Calu3 (cell line): ENCODE measurements around the gene RNF222. TPM values are rescaled to one million over a fixed set of nuclear protein-coding genes. Genes with fewer than 3 reads are reported as not detected.

Source experiments
- Bru-seq: library from RNA; stranded (reverse); fragments of 400-500 nt; gene quantifications from one replicate; lab custom pipeline; 2021; lab: Mats Ljungman, UMichigan
- BruChase-seq, 2 experiments: library from RNA; stranded (reverse); fragments of 400-500 nt; gene quantifications; one replicate each; lab custom pipeline; 2021; lab: Mats Ljungman, UMichigan
- BruUV-seq: library from RNA; stranded (reverse); fragments of 400-500 nt; replicated peaks from 2 replicates; lab custom pipeline; 2021; lab: Mats Ljungman, UMichigan
- CTCF ChIA-PET: fragments of 300-600 bp; sonication (Branson Sonifier 250); formaldehyde crosslinking; loops from one replicate; lab custom pipeline; 2022; ENCODE audit warnings: antibody characterized with exemption; lab: Charles Lee
- DNase-seq: peaks from one replicate; pipeline ENCODE4 v3.0.0; 2022
- H3K27ac Mint-ChIP-seq: one replicate; pipeline ENCODE4 v1.8.0; 2022; ENCODE audit warnings: mixed read lengths; ENCODE audit not compliant: unreplicated experiment
- H3K27me3 Mint-ChIP-seq: one replicate; pipeline ENCODE4 v1.8.0; 2022; ENCODE audit warnings: mixed read lengths; ENCODE audit not compliant: unreplicated experiment
- H3K36me3 Mint-ChIP-seq: one replicate; pipeline ENCODE4 v1.8.0; 2022; ENCODE audit warnings: mild to moderate bottlenecking, moderate library complexity, mixed read lengths; ENCODE audit not compliant: insufficient read depth, unreplicated experiment
- H3K4me1 Mint-ChIP-seq: one replicate; pipeline ENCODE4 v1.8.0; 2022; ENCODE audit warnings: mild to moderate bottlenecking, low read depth, mixed read lengths; ENCODE audit not compliant: unreplicated experiment
- H3K4me3 Mint-ChIP-seq: one replicate; pipeline ENCODE4 v1.8.0; 2022; ENCODE audit warnings: mild to moderate bottlenecking, low read depth, moderate library complexity, mixed read lengths; ENCODE audit not compliant: unreplicated experiment
- H3K9me3 Mint-ChIP-seq: one replicate; pipeline ENCODE4 v1.8.0; 2022; ENCODE audit warnings: low read depth, mixed read lengths; ENCODE audit not compliant: unreplicated experiment
- intact Hi-C: fragments of 100-400 bp; cut with micrococcal nuclease; formaldehyde crosslinking; loops from one replicate; pipeline ENCODE4 v1.10.0; 2022; ENCODE audit not compliant: unreplicated experiment
- long read RNA-seq: library from polyadenylated mRNA; stranded (forward); transcript quantifications from one replicate; pipeline ENCODE4 v2.0.0, GENCODE V29; 2022
- total RNA-seq: library from RNA; stranded (reverse); gene quantifications from 2 replicates; pipeline ENCODE4 v1.2.3, GENCODE V29; 2022
- TF ChIP-seq, protein P1 (sequence below): fragments of 200-600 bp; IDR thresholded peaks from one replicate; pipeline ENCODE4 v1.8.0; 2022; ENCODE audit warnings: antibody characterized with exemption; ENCODE audit not compliant: unreplicated experiment

Gene RNF222
- total RNA-seq (not detected in 2 replicates), Bru-seq, nascent RNA (percentile 13 among the genes with signal in this experiment), BruChase-seq, experiment 1, labeled RNA remaining after a 6-hour chase (not detected), BruChase-seq, experiment 2, labeled RNA remaining after a 2-hour chase (percentile 13 among the genes with signal in this experiment)
- long read RNA-seq: 0 reads

GRCh38 chr17:8397636-8398035 is at the start of gene RNF222:
RNF222 (minus strand) TSS chr17:8397827; CDS start chr17:8393461, 4,366 bp downstream.
- H3K9me3 Mint-ChIP-seq: no peaks in the 10 kb centered on the region
- CTCF ChIA-PET: interaction anchor here (1.0 kb wide), 1 partner anchor 14 kb away, joined by 3 read pairs; no protein-coding TSS in a partner anchor
- H3K36me3 Mint-ChIP-seq: no peaks in the 10 kb centered on the region

GRCh38 chr17:8445536-8445935 is 47.9 kb upstream of the RNF222 start:
- H3K27me3 Mint-ChIP-seq: no peaks in the 10 kb centered on the region
- no peaks in the 10 kb centered on the region for H3K9me3 Mint-ChIP-seq
- H3K4me1 Mint-ChIP-seq: peaks cover 13% of the 10 kb centered on the region
- H3K4me3 Mint-ChIP-seq: no peak overlapping the region
- no TSS peak for BruUV-seq
- TF ChIP-seq, protein P1, sequence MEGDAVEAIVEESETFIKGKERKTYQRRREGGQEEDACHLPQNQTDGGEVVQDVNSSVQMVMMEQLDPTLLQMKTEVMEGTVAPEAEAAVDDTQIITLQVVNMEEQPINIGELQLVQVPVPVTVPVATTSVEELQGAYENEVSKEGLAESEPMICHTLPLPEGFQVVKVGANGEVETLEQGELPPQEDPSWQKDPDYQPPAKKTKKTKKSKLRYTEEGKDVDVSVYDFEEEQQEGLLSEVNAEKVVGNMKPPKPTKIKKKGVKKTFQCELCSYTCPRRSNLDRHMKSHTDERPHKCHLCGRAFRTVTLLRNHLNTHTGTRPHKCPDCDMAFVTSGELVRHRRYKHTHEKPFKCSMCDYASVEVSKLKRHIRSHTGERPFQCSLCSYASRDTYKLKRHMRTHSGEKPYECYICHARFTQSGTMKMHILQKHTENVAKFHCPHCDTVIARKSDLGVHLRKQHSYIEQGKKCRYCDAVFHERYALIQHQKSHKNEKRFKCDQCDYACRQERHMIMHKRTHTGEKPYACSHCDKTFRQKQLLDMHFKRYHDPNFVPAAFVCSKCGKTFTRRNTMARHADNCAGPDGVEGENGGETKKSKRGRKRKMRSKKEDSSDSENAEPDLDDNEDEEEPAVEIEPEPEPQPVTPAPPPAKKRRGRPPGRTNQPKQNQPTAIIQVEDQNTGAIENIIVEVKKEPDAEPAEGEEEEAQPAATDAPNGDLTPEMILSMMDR: no peak
- no peak for DNase-seq
- intact Hi-C loops: no loop called here
- H3K27ac Mint-ChIP-seq: no peak overlapping the region
- CTCF ChIA-PET: no interaction called here
- H3K36me3 Mint-ChIP-seq: peaks cover 10% of the 10 kb centered on the region

More at GRCh38 chr17:8397636-8398035, at the start of gene RNF222:
- peak; percentile 64 for DNase-seq
- intact Hi-C loops: no loop called here
- H3K27ac Mint-ChIP-seq: no peak within 1 kb of the TSS
- peaks cover 33% of the 10 kb centered on the region for H3K27me3 Mint-ChIP-seq
- peak within 1 kb of the TSS; percentile 36 for H3K4me3 Mint-ChIP-seq
- TF ChIP-seq, protein P1: no peak
- no TSS peak for BruUV-seq
- H3K4me1 Mint-ChIP-seq: peaks cover 11% of the 10 kb centered on the region

- CTCF ChIA-PET: no interaction called here
- intact Hi-C loops: no loop called here
- Mint-ChIP-seq H3K36me3 (peaks cover 17% of the 10 kb centered on the region), H3K27me3 (no peaks in the 10 kb centered on the region), H3K9me3 (no peaks in the 10 kb centered on the region), H3K4me1 (peaks cover 13% of the 10 kb centered on the region), H3K27ac (no peak overlapping the region), H3K4me3 (no peak overlapping the region)
- no peak for DNase-seq
- TF ChIP-seq, protein P1: no peak
- BruUV-seq: no TSS peak
These were observed 46.9 kb upstream of the RNF222 start for GRCh38 chr17:8444494-8444893.

DNA sequence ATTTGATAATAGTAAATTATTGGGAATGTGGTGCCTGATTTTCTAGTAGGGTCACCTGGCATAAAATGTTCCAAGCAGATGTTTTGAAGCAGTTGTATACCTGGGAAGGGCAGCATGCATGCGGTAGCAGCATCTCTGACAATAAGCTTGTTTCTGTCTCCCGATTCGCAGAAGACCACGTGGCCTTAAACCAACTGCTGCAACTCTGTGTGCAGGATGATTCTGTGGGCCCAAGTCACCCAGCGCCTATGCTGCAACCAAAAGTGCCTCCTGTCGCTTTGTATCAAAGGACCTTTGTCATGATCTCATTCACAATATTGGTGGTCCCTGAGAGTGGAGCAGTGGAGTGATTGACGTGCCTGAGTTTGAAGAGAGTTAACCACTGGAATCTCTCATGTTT is 46.1 kb upstream of the RNF222 start:
- BruUV-seq: no TSS peak
- H3K4me1 Mint-ChIP-seq: peaks cover 13% of the 10 kb centered on the region
- H3K27ac Mint-ChIP-seq: no peak overlapping the region
- H3K27me3 Mint-ChIP-seq: no peaks in the 10 kb centered on the region
- CTCF ChIA-PET: no interaction called here
- H3K36me3 Mint-ChIP-seq: peaks cover 21% of the 10 kb centered on the region
- no peak for DNase-seq
- intact Hi-C loops: no loop called here
- TF ChIP-seq, protein P1: no peak
- no peaks in the 10 kb centered on the region for H3K9me3 Mint-ChIP-seq
- H3K4me3 Mint-ChIP-seq: no peak overlapping the region
